ENCODE results near the gene PDE4A. TPM values are rescaled to one million over a fixed set of nuclear protein-coding genes. Genes with fewer than 3 reads are reported as not detected.

Gene PDE4A
- total and polyA plus RNA-seq, 2 of the 13 experiments (the other 11 are each of a cell fraction or from before 2014, with no cell fraction given) = 1.1 to 4.1 TPM

GRCh38 chr19:10416083-10416379 is 4.3 kb upstream of the PDE4A start:
- H3K4me1 ChIP-seq (ENCODE audit: insufficient read depth, low read length) = peaks cover 34% of the 10 kb centered on the region
- H3K27ac ChIP-seq (ENCODE audit: extremely low read length, insufficient read depth, low read length) = peak overlapping the region; percentile 58
- no TSS peak for BruUV-seq (replicated peaks)
- H3K9ac ChIP-seq (ENCODE audit: insufficient read depth, low read depth, low read length) = peak overlapping the region; percentile 64
- no peaks in the 10 kb centered on the region for H3K79me2 ChIP-seq (ENCODE audit: insufficient read depth, low read length)
- ChIA-PET POLR2A (interaction anchor here (1.0 to 1.8 kb wide), 5 partner anchors 12 to 155 kb away, joined by 3 to 12 read pairs (median 4); partner anchors contain the start of genes CDC37, ICAM1 and TYK2), CTCF (ENCODE audit: low intra/inter-chr PET ratio, low total read pairs) (interaction anchor here (3.1 kb wide), 1 partner anchor 12 kb away, joined by 37 read pairs; the partner anchor contains the start of gene CDC37)
- WGBS (ENCODE audit: low lambda C conversion rate) = 2% methylated on average over 8 of the region's 9 CpGs
- DNase-seq (ENCODE audit: low spot score) (no peak), FAIRE-seq (no peak), ATAC-seq (no peak)
- H3K36me3 ChIP-seq (replicated peaks in 1 of 2; ENCODE audit: control insufficient read depth in 1 of 2, insufficient read depth in 2 of 2, low read length in 2 of 2) = no peaks in the 10 kb centered on the region
- in situ Hi-C loops (cut with HindIII; ENCODE audit: extremely low pct_ligation_motif_present, low pct_unique_long_range_greater_than_20kb) (no loop called here), intact Hi-C loops (cut with micrococcal nuclease; ENCODE audit: unreplicated experiment) (no loop called here)
- H3K4me3 ChIP-seq (replicated peaks in 1 of 3; ENCODE audit: insufficient read depth in 1 of 3, low read depth in 2 of 3, low read length in 3 of 3) = peak overlapping the region; percentile 60 to 81 (median 67)
- H4K20me1 ChIP-seq (ENCODE audit: insufficient read depth, low read length) = no peaks in the 10 kb centered on the region; the same call in 1 of the 2 replicates
- peak overlapping the region; percentile 73 for H2AFZ ChIP-seq (ENCODE audit: low read length)
- H3K27me3 ChIP-seq (ENCODE audit: control insufficient read depth in 1 of 2, insufficient read depth in 2 of 2, low read length in 2 of 2) = peaks cover 14 to 38% of the 10 kb centered on the region in 2 experiments
- peaks cover 4% of the 10 kb centered on the region; the same call in 1 of the 2 replicates for H3K9me3 ChIP-seq (ENCODE audit: low read length)
- peak overlapping the region; percentile 99 for H3K4me2 ChIP-seq (ENCODE audit: low read depth, low read length)
- TF ChIP-seq ZBTB43 (CRISPR knock-in tag; conservative IDR thresholded peaks at IDR 0.05) (no peak), GABPA (IDR thresholded peaks at IDR 0.05; ENCODE audit: low read depth, low read length) (no peak), GABPA (CRISPR knock-in tag; IDR thresholded peaks at IDR 0.05; ENCODE audit: low read depth) (peak; percentile 1; the same call in 1 of the 2 replicates), ZNF790 (CRISPR knock-in tag; IDR thresholded peaks at IDR 0.05; ENCODE audit: borderline replicate concordance) (0 out of 2 replicates have a peak, but pooled peaks have one; percentile 74), MAF1 (CRISPR knock-in tag; IDR thresholded peaks at IDR 0.05; ENCODE audit: borderline replicate concordance) (0 out of 2 replicates have a peak, but pooled peaks have one; percentile 14), RFX1 (IDR thresholded peaks at IDR 0.05) (no peak), ZNF646 (CRISPR knock-in tag; IDR thresholded peaks at IDR 0.05) (peak; percentile 69), ZNF703 (CRISPR knock-in tag; IDR thresholded peaks at IDR 0.05; ENCODE audit: borderline replicate concordance) (0 out of 2 replicates have a peak, but pooled peaks have one; percentile 7), ZNF629 (CRISPR knock-in tag; conservative IDR thresholded peaks at IDR 0.05) (peak; percentile 58)
